H1 (cell line): Measurements from ENCODE around the gene NRXN2. TPM values are rescaled to one million over a fixed set of nuclear protein-coding genes. Genes with fewer than 3 reads are reported as not detected.

ENCODE experiments used
- ASH2L ChIP-seq: fragments of 200-600, 300-600 bp; sonication (generic); IDR thresholded peaks from one replicate; pipeline ENCODE4 v1.7.1; 2017; ENCODE audit warnings: low read length
- ATF3 ChIP-seq: IDR thresholded peaks from 2 replicates; pipeline ENCODE4 v1.6.1; 2011; ENCODE audit warnings: low read depth, mild to moderate bottlenecking, low read length; ENCODE audit not compliant: insufficient read depth
- polyA plus RNA-seq, 7 experiments: library from polyadenylated mRNA; depleted of rRNA in 3 of 7; stranded (reverse) in 5 of 7; unstranded in 2 of 7; fragments of >200 nt in 5 of 7; fragments of 200-250 nt in 2 of 7; gene quantifications; 1 replicate in 5 of 7; 2 replicates in 1 of 7; 4 replicates in 1 of 7; pipeline versions ENCODE4 v1.2.1 to v1.2.3, GENCODE V29; 2011 to 2013; ENCODE audit warnings: missing spikeins in 2 of 7, mixed read lengths in 2 of 7
- total RNA-seq: library from RNA; stranded (reverse); fragmentation: NEBNext Ultra II Directional; extraction: Animal tissue kit (Norgen Biotek cat#: 25700); gene quantifications from 2 replicates; pipeline ENCODE4 v1.2.1, GENCODE V29; 2021

NRXN2 gene
- total and polyA plus RNA-seq, 2 of the 8 experiments (the other 6 are each of a cell fraction or from before 2014, with no cell fraction given), result 1.3 to 11.5 TPM

GRCh38 chr11:64564419-64564818 lies 158.6 kb downstream of the NRXN2 start (continued):
- no peak for TF ChIP-seq ASH2L
- no peak for TF ChIP-seq ATF3
